Measurements from ENCODE around the gene PDLIM5.
"Not testable (repeated sequence)": the region's sequence is repeated elsewhere in the genome, so short reads cannot be mapped to it uniquely, and the experiment has no call there.

PDLIM5 gene

DNA sequence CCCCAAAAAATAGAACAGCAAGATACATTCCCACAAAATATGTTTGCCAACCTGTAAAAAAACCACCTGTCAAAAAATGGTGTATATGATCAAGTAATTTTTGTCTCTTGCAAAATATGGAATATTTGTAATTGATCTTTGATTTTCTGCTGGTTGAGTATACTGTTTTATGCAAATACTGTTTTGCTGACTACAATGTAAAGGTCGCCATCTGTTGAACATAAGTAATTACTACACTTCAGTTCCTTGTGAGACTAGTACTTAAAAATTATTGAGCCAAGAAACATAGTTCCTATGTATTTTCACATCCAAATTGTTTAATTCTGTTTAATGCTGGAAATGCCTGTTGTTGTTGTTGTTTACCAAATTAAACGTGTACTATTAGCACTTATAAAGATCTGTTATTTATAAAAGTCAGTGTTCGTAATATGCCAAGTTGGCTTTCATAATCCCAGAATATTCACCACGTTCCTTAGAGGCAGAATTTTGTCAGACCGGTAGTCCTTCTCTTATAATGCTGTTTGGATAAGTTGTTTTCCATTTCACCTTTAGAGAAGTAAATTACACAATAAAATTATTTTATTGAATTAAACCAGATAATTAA lies 144.2 kb downstream of the PDLIM5 start:
- DNase-seq (ENCODE audit: low read depth in 1 of 2, low spot score in 1 of 2): peak; percentile 3 to 67
- no peak for TF ChIP-seq JUND (IDR thresholded peaks at IDR 0.05; ENCODE audit: low read depth)
- in situ Hi-C loops (cut with HindIII; ENCODE audit: low pct_unique_long_range_greater_than_20kb, low sequenced_read_pairs): no loop called here

DNA sequence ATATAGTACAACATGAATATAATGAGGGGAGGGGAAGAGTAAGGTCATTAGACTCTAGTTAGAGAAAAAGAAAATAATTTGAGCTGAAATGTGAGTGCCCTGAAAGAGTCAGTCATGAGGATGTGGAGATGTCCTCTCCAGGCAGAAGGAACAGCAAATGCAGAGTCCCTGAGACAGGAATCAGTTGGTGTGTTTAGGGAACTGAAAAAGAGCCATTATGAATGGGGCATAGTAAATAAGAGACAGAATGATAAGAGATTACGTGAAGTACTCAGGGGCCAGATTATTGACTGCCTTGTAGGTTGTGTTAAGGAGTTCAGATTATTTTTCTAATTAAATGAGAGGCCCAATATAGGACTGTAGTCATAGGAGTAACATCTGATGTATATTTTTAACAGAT lies 147.0 kb downstream of the PDLIM5 start:
- in situ Hi-C loops (cut with HindIII; ENCODE audit: low pct_unique_long_range_greater_than_20kb, low sequenced_read_pairs): no loop called here
- DNase-seq (ENCODE audit: low read depth in 1 of 2, low spot score in 1 of 2): no peak
- TF ChIP-seq JUND (IDR thresholded peaks at IDR 0.05; ENCODE audit: low read depth): no peak

DNA sequence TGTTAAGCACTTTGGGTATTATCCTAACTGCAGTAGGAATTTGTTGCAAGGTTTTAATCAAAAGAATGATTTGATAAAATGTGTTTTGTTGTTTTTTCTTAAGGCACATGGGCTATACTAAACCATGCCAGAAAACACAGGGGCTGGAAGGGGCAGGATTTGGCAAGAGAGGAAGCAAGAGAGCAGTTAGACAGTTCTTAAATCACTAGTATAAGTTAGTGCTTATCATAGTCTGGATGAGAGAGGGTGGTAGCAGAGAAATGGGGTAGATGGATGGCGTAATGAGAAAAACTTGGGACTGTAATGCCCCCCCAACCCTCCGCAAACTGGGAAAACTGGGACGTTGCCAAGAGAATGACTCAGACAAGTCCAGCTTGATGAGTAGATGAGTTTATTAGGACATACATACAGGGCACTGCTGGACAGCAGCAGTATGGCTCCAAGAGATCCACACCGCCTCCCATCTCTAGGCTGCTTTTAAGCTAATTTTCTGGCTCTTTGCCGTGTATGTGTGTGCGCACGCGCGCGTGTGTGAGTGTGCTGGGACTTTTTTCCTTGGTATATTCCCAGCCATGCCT lies 151.5 kb downstream of the PDLIM5 start:
- in situ Hi-C loops (cut with HindIII; ENCODE audit: low pct_unique_long_range_greater_than_20kb, low sequenced_read_pairs): no loop called here
- DNase-seq (ENCODE audit: low read depth in 1 of 2, low spot score in 1 of 2): peak in 1 of 2 experiments; percentile 1
- TF ChIP-seq JUND (IDR thresholded peaks at IDR 0.05; ENCODE audit: low read depth): no peak

DNA sequence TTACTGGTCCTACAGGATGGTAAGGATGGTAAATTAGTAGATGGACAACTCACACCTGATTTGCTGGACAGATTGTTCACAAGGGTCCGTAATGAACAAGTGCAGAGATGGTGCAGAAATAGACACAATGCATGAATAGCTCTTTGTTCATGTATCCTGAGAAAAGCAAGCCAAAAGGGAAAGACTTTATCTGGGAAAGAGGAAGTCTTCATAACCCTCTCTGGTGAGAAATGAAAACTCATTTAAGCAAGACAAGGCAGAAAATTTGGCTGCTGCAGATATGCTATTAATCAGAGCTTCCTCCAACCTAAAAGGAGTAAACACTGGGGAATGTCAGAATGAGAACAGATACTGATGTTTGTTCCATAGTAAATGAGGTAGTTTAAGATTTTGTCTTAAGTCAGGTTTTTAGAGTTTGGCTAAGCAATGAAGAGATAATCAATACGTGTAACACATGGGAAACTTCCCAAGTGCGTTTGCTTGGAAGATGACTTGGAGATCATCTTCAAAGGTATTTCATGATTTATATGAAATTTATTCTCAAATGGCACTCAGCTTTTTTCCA lies 153.6 kb downstream of the PDLIM5 start:
- no peak for TF ChIP-seq JUND (IDR thresholded peaks at IDR 0.05; ENCODE audit: low read depth)
- DNase-seq (ENCODE audit: low read depth in 1 of 2, low spot score in 1 of 2): no peak
- in situ Hi-C loops (cut with HindIII; ENCODE audit: low pct_unique_long_range_greater_than_20kb, low sequenced_read_pairs): no loop called here

DNA sequence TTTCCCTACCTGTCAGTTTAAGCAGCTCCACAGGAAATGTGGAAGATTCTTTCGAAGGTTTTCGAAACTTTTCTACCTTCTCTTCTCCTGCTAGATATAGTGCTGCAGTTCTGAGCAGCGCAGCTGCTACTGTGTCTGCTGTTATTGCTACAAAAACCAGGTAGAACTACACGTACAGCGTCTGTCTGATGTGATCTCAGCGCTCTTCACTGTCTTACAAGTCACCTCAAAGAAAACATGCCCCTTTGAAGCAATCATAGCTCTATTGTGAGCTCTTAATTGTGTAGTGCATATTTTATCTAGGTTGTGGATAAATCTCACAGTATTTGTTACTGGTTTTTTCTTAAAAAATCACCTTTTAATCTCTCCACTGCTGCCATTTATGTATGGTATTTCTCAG lies 158.4 kb downstream of the PDLIM5 start:
- no peak for DNase-seq (ENCODE audit: low read depth in 1 of 2, low spot score in 1 of 2)
- in situ Hi-C loops (cut with HindIII; ENCODE audit: low pct_unique_long_range_greater_than_20kb, low sequenced_read_pairs): no loop called here
- no peak for TF ChIP-seq JUND (IDR thresholded peaks at IDR 0.05; ENCODE audit: low read depth)

DNA sequence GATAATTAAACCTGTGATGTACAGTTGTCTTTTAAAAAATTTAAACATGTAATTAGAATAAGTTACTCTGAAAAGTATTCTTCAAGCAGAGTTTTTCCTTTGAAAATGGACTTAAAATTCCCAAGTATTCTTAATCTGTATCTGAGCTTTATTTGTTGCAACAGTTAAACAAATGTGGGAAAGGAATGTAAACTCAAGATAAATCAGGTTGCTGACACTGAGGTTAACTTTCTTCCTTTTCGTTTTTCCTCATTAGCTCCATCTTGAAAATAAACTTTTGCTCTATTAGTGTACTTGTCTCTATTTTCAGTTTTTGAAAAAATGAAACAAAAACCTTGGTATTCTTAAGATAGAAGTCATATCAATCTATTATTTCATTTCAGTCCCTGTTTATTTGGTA lies 161.5 kb downstream of the PDLIM5 start:
- in situ Hi-C loops (cut with HindIII; ENCODE audit: low pct_unique_long_range_greater_than_20kb, low sequenced_read_pairs): no loop called here
- TF ChIP-seq JUND (IDR thresholded peaks at IDR 0.05; ENCODE audit: low read depth): no peak
- DNase-seq (ENCODE audit: low read depth in 1 of 2, low spot score in 1 of 2): no peak

DNA sequence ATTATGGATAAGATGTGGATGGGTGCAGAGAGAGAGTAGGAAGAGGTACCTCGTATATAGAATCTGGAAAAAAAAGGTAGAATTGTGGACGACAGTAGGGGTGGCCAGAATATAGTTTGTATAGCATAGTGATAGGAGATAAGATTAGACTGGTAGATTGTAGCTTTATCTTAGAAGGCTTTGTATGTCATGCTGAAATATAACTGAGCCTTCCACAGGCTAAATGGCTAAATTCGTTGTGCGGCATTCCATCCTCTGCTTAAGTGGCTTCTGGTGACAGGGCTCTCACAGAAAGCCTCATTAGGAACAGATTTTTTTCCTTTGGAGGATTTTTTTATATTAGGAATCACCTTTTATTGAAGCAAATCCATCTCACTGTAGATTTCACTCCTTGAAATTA lies 163.7 kb downstream of the PDLIM5 start:
- DNase-seq (ENCODE audit: low read depth in 1 of 2, low spot score in 1 of 2): no peak
- in situ Hi-C loops (cut with HindIII; ENCODE audit: low pct_unique_long_range_greater_than_20kb, low sequenced_read_pairs): no loop called here
- TF ChIP-seq JUND (IDR thresholded peaks at IDR 0.05; ENCODE audit: low read depth): no peak

DNA sequence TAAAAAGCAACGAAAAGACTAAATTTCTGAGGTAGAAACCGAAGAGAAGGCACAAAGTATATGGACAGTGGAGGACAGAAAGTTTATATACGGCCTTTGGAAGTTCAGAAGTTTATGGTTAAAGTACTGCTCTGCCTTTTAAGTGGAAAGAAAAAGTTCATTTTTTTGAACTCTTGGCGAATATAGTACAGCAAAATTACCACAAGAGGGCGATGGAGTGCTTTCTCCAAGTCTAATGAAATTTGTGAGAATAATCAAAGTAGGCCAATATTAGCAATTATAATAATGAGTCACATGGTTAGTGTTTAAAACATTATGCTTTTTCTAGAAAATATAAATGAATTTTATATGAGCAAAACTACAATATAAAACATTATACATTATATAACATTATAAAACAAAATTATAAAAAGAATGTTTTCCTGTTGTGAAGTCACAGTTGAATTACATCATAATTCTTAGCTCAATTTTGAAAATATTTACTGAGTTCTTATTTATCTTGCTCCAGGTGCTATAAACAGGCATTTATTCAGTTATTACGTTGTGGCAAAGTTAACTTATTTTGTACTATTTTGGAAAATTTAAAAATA lies 169.8 kb downstream of the PDLIM5 start:
- DNase-seq (ENCODE audit: low read depth in 1 of 2, low spot score in 1 of 2): peak in 1 of 2 experiments; percentile 41
- in situ Hi-C loops (cut with HindIII; ENCODE audit: low pct_unique_long_range_greater_than_20kb, low sequenced_read_pairs): no loop called here
- no peak for TF ChIP-seq JUND (IDR thresholded peaks at IDR 0.05; ENCODE audit: low read depth)

DNA sequence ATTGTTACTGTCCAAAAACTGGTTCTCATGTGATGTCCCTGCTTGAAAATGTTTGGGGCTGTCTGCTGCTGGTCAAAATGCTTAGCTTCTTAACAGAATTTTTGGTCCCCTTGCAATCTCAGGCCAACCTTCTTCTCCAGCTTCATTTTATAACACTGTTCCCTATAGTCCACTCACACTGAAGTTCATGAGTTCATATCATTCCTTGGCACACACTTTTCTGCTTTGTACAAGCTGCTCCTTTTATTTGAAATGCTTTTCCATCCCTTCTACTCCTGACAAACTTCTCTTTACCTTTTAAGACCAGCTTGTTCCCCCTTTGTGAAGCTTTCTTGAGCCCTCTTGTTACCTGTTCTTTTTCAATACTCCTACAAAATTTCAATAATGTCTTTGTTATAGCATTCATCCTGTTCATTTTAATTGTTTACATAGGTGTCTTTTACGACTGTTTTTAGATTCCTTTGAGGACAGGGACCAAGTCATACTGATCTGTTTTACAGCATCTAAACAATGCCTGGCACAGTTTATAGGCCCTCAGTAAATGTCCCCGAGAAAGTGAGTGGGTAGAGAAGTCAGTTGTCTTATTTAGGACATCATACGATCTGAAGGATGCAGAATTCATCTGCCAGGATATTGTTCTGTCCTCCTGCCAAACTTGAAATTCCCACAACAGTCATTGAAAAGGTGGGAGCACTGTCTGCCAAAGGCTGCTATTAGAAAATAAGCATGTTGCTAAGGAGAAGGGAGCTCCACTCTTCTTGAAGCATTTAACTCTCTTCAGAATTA lies 171.6 kb downstream of the PDLIM5 start:
- peak in 1 of 2 experiments; percentile 70 for DNase-seq (ENCODE audit: low read depth in 1 of 2, low spot score in 1 of 2)
- TF ChIP-seq JUND (IDR thresholded peaks at IDR 0.05; ENCODE audit: low read depth): no peak
- in situ Hi-C loops (cut with HindIII; ENCODE audit: low pct_unique_long_range_greater_than_20kb, low sequenced_read_pairs): no loop called here

DNA sequence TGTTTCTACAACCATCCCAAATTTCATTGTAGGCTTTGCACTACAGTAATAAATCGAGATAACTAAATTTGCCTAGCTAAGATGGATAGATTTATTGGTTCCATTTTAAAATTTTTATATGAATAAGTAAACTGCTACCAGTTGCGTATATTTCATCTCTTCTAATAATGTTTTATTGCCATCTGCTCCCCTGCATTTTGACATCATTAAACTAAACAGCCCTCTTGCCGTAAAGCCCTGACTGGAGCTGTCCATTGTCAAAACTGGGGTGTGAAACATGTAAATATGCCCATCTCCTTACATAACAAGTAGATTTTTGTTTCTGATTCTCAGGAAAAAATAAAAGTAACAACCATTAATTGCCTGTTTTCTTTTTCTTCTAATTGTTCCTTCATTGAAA lies 175.2 kb downstream of the PDLIM5 start:
- in situ Hi-C loops (cut with HindIII; ENCODE audit: low pct_unique_long_range_greater_than_20kb, low sequenced_read_pairs): no loop called here
- no peak for DNase-seq (ENCODE audit: low read depth in 1 of 2, low spot score in 1 of 2)
- no peak for TF ChIP-seq JUND (IDR thresholded peaks at IDR 0.05; ENCODE audit: low read depth)

DNA sequence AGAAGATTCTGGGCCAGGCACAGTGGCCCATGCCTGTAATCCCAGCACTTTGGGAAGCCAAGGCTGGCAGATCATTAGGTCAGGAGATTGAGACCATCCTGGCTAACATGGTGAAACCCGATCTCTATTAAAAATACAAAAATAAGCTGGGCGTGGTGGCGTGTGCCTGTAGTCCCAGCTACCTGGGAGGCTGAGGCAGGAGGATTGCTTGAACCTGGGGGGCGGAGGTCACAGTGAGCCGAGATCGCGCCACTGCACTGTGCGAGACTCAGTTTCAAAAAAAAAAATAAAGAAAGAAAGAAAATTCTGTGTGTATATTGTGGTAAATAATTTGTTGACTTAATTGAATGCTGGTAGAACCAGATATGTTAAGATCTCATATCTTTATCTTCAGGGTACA lies 177.3 kb downstream of the PDLIM5 start:
- in situ Hi-C loops (cut with HindIII; ENCODE audit: low pct_unique_long_range_greater_than_20kb, low sequenced_read_pairs); DNase-seq (ENCODE audit: low read depth in 1 of 2, low spot score in 1 of 2): not testable (repeated sequence)

DNA sequence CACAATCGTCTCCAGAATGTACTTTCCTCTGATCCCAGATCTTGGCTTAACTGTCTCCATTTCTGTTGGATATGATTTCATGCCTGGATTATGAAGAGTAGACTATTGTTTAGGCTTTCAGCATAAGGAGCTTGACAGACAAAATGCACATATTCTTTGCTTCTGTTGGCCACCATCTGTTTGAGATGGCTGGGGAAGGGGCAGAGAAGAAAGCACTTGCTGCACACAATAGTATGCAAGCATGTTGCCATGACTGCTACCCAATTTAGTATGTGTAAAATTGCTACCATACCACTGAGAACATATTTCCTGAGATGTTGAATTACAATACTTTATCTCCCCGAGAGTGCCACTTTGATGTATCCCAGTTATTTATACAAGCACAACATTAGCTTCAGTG lies 178.1 kb downstream of the PDLIM5 start:
- in situ Hi-C loops (cut with HindIII; ENCODE audit: low pct_unique_long_range_greater_than_20kb, low sequenced_read_pairs): no loop called here
- no peak for TF ChIP-seq JUND (IDR thresholded peaks at IDR 0.05; ENCODE audit: low read depth)
- DNase-seq (ENCODE audit: low read depth in 1 of 2, low spot score in 1 of 2): no peak

DNA sequence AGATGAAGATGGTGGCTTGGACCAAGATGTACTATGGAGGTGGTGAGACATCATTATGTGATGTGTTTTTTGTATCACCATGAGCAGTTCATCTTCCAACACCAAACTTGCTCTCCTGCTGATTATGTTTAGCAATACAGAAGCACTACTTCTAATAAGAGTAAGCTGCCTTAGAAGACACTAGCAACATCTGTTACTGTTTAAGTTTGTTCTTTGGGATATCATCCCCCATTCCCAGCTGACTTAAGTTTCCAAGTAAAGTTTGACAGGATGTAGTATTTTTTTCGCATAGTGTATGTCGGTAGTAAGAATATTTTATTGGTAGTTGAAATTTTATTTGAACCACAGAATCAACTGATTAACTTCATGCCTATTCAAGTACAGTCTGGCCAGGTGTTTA lies 182.5 kb downstream of the PDLIM5 start:
- no peak for DNase-seq (ENCODE audit: low read depth in 1 of 2, low spot score in 1 of 2)
- TF ChIP-seq JUND (IDR thresholded peaks at IDR 0.05; ENCODE audit: low read depth): no peak
- in situ Hi-C loops (cut with HindIII; ENCODE audit: low pct_unique_long_range_greater_than_20kb, low sequenced_read_pairs): no loop called here

Measured in T47D (cell line).